GM18951 (cell line): ENCODE data around the gene FSHR.

Source experiments
- POLR2A ChIP-seq: IDR thresholded peaks from 4 replicates; pipeline ENCODE4 v1.6.1; 2011; ENCODE audit warnings: mild to moderate bottlenecking; ENCODE audit not compliant: insufficient read length, insufficient read depth; ENCODE audit errors: extremely low read depth
- in situ Hi-C: fragments of 300-500 bp; cut with MboI; formaldehyde crosslinking; loops from one replicate; pipeline ENCODE4 v1.12.0; 2022; ENCODE audit warnings: low sequenced_read_pairs, mixed read lengths, inconsistent platforms; ENCODE audit not compliant: unreplicated experiment

Gene FSHR

GRCh38 chr2:49069829-49070228 is 84.5 kb downstream of the FSHR start:
- no peak for TF ChIP-seq POLR2A
- in situ Hi-C loops: no loop called here

- TF ChIP-seq POLR2A: no peak
- in situ Hi-C loops: no loop called here
Observed at GRCh38 chr2:49068613-49069012, 85.7 kb downstream of the FSHR start.

GRCh38 chr2:49067971-49068370 is 86.3 kb downstream of the FSHR start:
- in situ Hi-C loops: no loop called here
- TF ChIP-seq POLR2A: no peak

GRCh38 chr2:49053156-49053555 is 101.2 kb downstream of the FSHR start:
- in situ Hi-C loops: no loop called here
- TF ChIP-seq POLR2A: no peak

GRCh38 chr2:49050265-49050664 is 104.0 kb downstream of the FSHR start:
- no peak for TF ChIP-seq POLR2A
- in situ Hi-C loops: no loop called here

GRCh38 chr2:49049161-49049560 is 105.2 kb downstream of the FSHR start:
- no peak for TF ChIP-seq POLR2A
- in situ Hi-C loops: no loop called here

GRCh38 chr2:49045083-49045482 is 109.2 kb downstream of the FSHR start:
- TF ChIP-seq POLR2A: no peak

GRCh38 chr2:49044350-49045079 is 109.8 kb downstream of the FSHR start:
- in situ Hi-C loops: no loop called here
- TF ChIP-seq POLR2A: no peak

More at GRCh38 chr2:49045083-49045482, 109.2 kb downstream of the FSHR start:
- in situ Hi-C loops: no loop called here

- in situ Hi-C loops: no loop called here
- TF ChIP-seq POLR2A: no peak
Observed at GRCh38 chr2:49043405-49043982, 110.8 kb downstream of the FSHR start.

- in situ Hi-C loops: no loop called here
- no peak for TF ChIP-seq POLR2A
Observed at GRCh38 chr2:49042488-49042887, 111.8 kb downstream of the FSHR start.

GRCh38 chr2:49041061-49041460 is 113.3 kb downstream of the FSHR start:
- in situ Hi-C loops: no loop called here
- TF ChIP-seq POLR2A: no peak

- in situ Hi-C loops: no loop called here
Observed at GRCh38 chr2:49037197-49037596, 117.1 kb downstream of the FSHR start.

GRCh38 chr2:49035481-49035880 is 118.8 kb downstream of the FSHR start:
- no peak for TF ChIP-seq POLR2A
- in situ Hi-C loops: no loop called here

More at GRCh38 chr2:49037197-49037596, 117.1 kb downstream of the FSHR start:
- no peak for TF ChIP-seq POLR2A
